Measurements from ENCODE around the gene C17orf113. TPM values are rescaled to one million over a fixed set of nuclear protein-coding genes. Genes with fewer than 3 reads are reported as not detected.

The C17orf113 gene
- total RNA-seq, 1 experiment from 2014 or later, result 2.3 TPM

- POLR2A ChIA-PET, result no interaction called here
- no TSS peak for BruUV-seq (replicated peaks)
Measured at GRCh38 chr17:41988418-41988817, 62.0 kb downstream of the C17orf113 start.

More at GRCh38 chr17:41988418-41988817, 62.0 kb downstream of the C17orf113 start:
- H4K20me1 ChIP-seq (ENCODE audit: insufficient read depth), result no peaks in the 10 kb centered on the region
- peaks cover 11% of the 10 kb centered on the region for H3K79me2 ChIP-seq (ENCODE audit: insufficient read depth, low read length)
- no peaks in the 10 kb centered on the region for H3K27me3 ChIP-seq (ENCODE audit: insufficient read depth, low read length)
- ChIA-PET CTCF (no interaction called here), RAD21 (ENCODE audit: low non-redundant PET in 1 of 2, low total read pairs in 2 of 2, uncharacterized antibody in 2 of 2, unreplicated experiment in 2 of 2) (no interaction called here)
- ATAC-seq (no peak), DNase-seq (ENCODE audit: low read depth, low spot score) (no peak)
- no peaks in the 10 kb centered on the region for H3K9me3 ChIP-seq (ENCODE audit: control insufficient read depth in 1 of 2, insufficient read depth in 1 of 2, low read depth in 1 of 2, low read length in 2 of 2)
- no peaks in the 10 kb centered on the region for H3K4me1 ChIP-seq (ENCODE audit: control insufficient read depth in 1 of 2, insufficient read depth in 2 of 2, low read length in 2 of 2)
- no peak overlapping the region for H3K27ac ChIP-seq (ENCODE audit: low read depth, low read length)
- no peak overlapping the region for H3K9ac ChIP-seq (ENCODE audit: low read length)
- peaks cover 58 to 68% of the 10 kb centered on the region in 2 experiments; a peak in 3 of 4 replicates for H3K36me3 ChIP-seq (ENCODE audit: control insufficient read depth in 1 of 2, insufficient read depth in 2 of 2, low read length in 2 of 2)
- H2AFZ ChIP-seq (ENCODE audit: low read depth, low read length, poor library complexity, severe bottlenecking), result no peak overlapping the region
- no peak overlapping the region for H3K4me3 ChIP-seq (replicated peaks in 1 of 2; ENCODE audit: low read depth in 1 of 2, low read length in 2 of 2)
- no peaks in the 10 kb centered on the region for H3K9me2 ChIP-seq (ENCODE audit: insufficient read depth)
- intact Hi-C loops (cut with micrococcal nuclease), result no loop called here
- TF ChIP-seq EZH2 (IDR thresholded peaks at IDR 0.05) (no peak), POLR2AphosphoS5 (IDR thresholded peaks at IDR 0.05; ENCODE audit: low read depth, low read length) (no peak), ZNF274 (IDR thresholded peaks at IDR 0.05; ENCODE audit: low read depth, low read length) (no peak), EZH2phosphoT487 (IDR thresholded peaks at IDR 0.05; ENCODE audit: borderline replicate concordance) (no peak), MAX (IDR thresholded peaks at IDR 0.05) (no peak), SRF (IDR thresholded peaks at IDR 0.05; ENCODE audit: low read depth) (no peak), CTCF (IDR thresholded peaks at IDR 0.05 in 2 of 3, conservative IDR thresholded peaks at IDR 0.05 in 1 of 3; ENCODE audit: borderline replicate concordance in 1 of 3, insufficient read depth in 1 of 3, low read depth in 2 of 3, low read length in 2 of 3) (no peak), RAD21 (IDR thresholded peaks at IDR 0.05; ENCODE audit: low read depth) (no peak), POLR2A (IDR thresholded peaks at IDR 0.05; ENCODE audit: borderline replicate concordance, extremely low read depth, insufficient read depth, insufficient read length) (no peak), ELF1 (IDR thresholded peaks at IDR 0.05; ENCODE audit: borderline replicate concordance, low read depth) (no peak), TCF7L2 (IDR thresholded peaks at IDR 0.05; ENCODE audit: borderline replicate concordance, extremely low read depth, insufficient read depth, insufficient read length) (no peak), YY1 (IDR thresholded peaks at IDR 0.05; ENCODE audit: extremely low read depth, insufficient replicate concordance, low read depth, low read length) (no peak), ZFX (IDR thresholded peaks at IDR 0.05) (no peak), JUND (IDR thresholded peaks at IDR 0.05) (no peak), CBX3 (IDR thresholded peaks at IDR 0.05; ENCODE audit: low read depth) (no peak), REST (IDR thresholded peaks at IDR 0.05; ENCODE audit: low read depth) (no peak), ATF3 (IDR thresholded peaks at IDR 0.05) (no peak), EGR1 (IDR thresholded peaks at IDR 0.05; ENCODE audit: low read depth) (no peak), SIN3A (IDR thresholded peaks at IDR 0.05; ENCODE audit: low read depth) (no peak)
- no peak overlapping the region for H3K4me2 ChIP-seq (ENCODE audit: low read length)

Measured in HCT116 (cell line).